HepG2 (cell line): Measurements from ENCODE around the gene ATAD1.

Experiments
- CBFB ChIP-seq: sonication (generic); formaldehyde crosslinking; IDR thresholded peaks from 2 replicates; pipeline ENCODE4 v1.4.0; 2020; ENCODE audit warnings: missing genetic modification reagents
- TF ChIP-seq, protein P1 (sequence below): sonication (generic); formaldehyde crosslinking; IDR thresholded peaks from 2 replicates; pipeline ENCODE4 v1.8.0; 2022; ENCODE audit warnings: missing genetic modification reagents, mild to moderate bottlenecking, moderate library complexity, borderline replicate concordance

GRCh38 chr10:87767253-87767652, 50.8 kb downstream of the ATAD1 start:
- TF ChIP-seq, protein P1, sequence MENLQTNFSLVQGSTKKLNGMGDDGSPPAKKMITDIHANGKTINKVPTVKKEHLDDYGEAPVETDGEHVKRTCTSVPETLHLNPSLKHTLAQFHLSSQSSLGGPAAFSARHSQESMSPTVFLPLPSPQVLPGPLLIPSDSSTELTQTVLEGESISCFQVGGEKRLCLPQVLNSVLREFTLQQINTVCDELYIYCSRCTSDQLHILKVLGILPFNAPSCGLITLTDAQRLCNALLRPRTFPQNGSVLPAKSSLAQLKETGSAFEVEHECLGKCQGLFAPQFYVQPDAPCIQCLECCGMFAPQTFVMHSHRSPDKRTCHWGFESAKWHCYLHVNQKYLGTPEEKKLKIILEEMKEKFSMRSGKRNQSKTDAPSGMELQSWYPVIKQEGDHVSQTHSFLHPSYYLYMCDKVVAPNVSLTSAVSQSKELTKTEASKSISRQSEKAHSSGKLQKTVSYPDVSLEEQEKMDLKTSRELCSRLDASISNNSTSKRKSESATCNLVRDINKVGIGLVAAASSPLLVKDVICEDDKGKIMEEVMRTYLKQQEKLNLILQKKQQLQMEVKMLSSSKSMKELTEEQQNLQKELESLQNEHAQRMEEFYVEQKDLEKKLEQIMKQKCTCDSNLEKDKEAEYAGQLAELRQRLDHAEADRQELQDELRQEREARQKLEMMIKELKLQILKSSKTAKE (CRISPR knock-in tag): no peak
- no peak for TF ChIP-seq CBFB
